ENCODE measurements around the gene YIPF5. TPM values are rescaled to one million over a fixed set of nuclear protein-coding genes. Genes with fewer than 3 reads are reported as not detected.

Gene YIPF5
- total RNA-seq, 1 experiment from 2014 or later: 67.2 TPM

DNA sequence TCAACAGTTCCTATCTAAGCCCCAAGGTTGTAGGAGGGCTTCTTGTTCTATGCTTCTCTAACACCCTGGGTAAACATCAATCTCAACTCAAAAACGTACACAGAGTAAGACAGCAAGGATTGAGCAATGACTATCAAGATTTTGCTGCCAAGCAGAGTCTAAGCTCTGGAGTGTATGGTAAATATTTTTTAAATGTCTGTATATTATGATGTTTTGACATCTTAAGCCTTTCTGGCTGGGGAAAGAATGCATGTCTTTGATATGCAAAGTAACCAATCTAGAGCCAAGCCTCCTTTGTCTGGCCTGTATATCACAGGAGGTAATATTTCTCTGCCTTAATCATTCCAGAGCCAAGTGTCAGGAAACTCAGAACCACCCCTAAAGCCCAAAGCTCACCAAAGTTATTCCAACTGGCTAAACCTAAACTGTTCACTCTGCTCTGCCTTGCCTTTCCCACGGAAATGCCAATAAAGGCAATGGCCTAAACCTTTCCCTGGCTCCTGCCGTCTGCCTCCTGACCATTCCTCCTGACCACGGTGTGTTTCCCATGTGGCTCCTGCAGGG is 45.2 kb downstream of the YIPF5 start:
- no peak for DNase-seq (ENCODE audit: low read depth)

- DNase-seq (ENCODE audit: low read depth): no peak
Observed at GRCh38 chr5:144122641-144123040, 47.8 kb downstream of the YIPF5 start.

GRCh38 chr5:144122081-144122480 is 48.4 kb downstream of the YIPF5 start:
- no peak for DNase-seq (ENCODE audit: low read depth)

DNA sequence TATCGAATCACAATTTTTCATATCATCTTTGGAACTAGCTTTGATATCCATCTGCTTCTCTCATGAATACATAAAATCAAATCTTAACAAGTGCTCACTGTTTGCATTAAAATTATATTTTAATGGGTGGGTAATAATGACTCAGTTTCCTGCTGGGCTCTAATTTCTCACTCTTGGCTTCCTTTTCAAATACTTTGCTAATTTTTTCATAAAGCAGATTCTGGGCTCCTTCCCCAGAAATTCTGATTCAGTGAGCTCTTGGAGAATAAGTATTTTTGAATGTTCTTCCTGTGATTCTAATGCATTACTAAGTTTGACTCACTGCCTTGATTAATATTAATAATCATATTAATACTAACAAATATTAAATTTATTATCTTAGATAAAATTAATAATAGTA is 48.9 kb downstream of the YIPF5 start:
- no peak for DNase-seq (ENCODE audit: low read depth)

DNA sequence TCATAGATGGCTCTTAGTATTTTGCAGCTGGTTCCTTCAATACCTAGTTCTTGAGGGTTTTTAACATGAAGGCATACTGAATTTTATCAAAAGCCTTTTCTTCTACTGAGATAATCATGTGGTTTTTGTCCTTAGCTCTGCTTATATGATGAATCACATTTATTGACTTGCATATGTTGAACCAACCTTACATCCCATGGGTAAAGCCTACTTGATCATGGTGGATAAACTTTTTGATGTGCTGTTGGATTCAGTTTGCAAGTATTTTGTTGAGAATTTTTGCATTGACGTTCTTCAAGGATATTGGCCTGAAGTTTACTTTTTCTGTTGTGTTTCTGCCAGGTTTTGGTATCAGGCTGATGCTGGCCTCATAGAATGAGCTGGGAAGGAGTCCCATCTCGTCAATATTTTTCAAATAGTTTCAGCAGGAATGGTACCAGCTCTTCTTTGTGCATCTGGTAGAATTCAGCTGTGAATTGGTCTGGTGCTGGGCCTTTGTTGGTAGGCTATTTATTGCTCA is 49.7 kb downstream of the YIPF5 start:
- DNase-seq (ENCODE audit: low read depth): no peak

GRCh38 chr5:144117412-144117811 is 53.0 kb downstream of the YIPF5 start:
- no peak for DNase-seq (ENCODE audit: low read depth)

DNA sequence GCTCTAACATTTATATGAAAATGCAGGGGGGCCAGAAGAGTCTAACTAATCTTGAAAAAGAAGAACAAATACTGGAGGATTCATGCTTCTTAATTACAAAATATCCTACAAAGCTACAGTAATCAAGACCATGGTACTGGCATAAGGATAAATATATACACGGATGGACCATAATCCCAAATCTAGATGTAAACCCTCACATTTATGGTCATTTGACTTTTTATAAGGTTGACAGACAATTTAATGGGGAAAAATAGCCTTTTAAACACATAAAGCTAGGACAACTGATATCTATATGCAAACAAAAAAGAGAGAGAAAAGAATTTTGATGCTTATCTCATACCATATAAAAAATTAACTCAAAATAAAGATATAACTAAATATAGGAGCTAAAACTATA is 55.9 kb downstream of the YIPF5 start:
- DNase-seq (ENCODE audit: low read depth): no peak

Other genes starting within 250 kb of the YIPF5 start
- gene KCTD16, start 214 bp upstream of the YIPF5 start, total RNA-seq (2014; rRNA removed): 0.11 and 0.32 TPM in 2 replicates

Data from LHCN-M2 (cell line).